ENCODE results near the gene MLLT10. TPM values are rescaled to one million over a fixed set of nuclear protein-coding genes. Genes with fewer than 3 reads are reported as not detected.

MLLT10 gene
- total RNA-seq, 1 experiment from 2014 or later: 72.3 TPM

DNA sequence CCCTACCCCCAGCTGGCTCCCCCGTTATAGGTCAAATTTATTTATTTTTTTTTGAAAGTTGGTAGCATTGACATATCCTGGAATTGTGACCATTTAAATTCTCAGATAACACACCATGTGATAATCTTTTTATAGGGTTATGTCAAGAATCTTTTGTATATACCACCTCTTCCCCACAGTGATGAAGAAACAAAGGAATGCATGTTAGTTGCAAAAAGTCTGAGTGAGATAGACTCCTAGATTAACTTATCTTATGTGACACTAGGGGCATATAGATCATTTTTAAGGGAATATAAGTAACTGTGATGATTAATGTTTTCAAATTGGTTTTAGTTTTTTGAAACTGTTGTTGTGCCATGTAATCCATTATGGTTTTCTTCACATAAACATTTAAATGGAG, 68.3 kb downstream of the MLLT10 start:
- H3K14ac ChIP-seq (ENCODE audit: insufficient read depth, low read length): no peak overlapping the region
- H2AFZ ChIP-seq (ENCODE audit: low read length): no peak overlapping the region
- no peak overlapping the region for H2BK5ac ChIP-seq (ENCODE audit: insufficient read length, low read length)
- peak overlapping the region in 2 of 3 experiments; percentile 38 to 46; a peak in 2 of 7 replicates for H3K27ac Mint-ChIP-seq
- no CpG with 5 or more reads among the region's 1 CpG for WGBS (ENCODE audit: extremely low coverage, insufficient read length, low lambda C conversion rate)
- no peaks in the 10 kb centered on the region for H3K27me3 Mint-ChIP-seq (ENCODE audit: low read depth)
- H2AK5ac ChIP-seq (ENCODE audit: insufficient read length, low read length): no peak overlapping the region
- H3K56ac ChIP-seq (ENCODE audit: insufficient read length, low read depth, low read length): no peak overlapping the region
- no peak for TF ChIP-seq CTCF (conservative IDR thresholded peaks at IDR 0.05)
- H3K4me2 ChIP-seq (ENCODE audit: insufficient read depth, insufficient read length, low read length): no peak overlapping the region
- H3K9me3 Mint-ChIP-seq: no peaks in the 10 kb centered on the region
- no peak overlapping the region for H2BK12ac ChIP-seq (ENCODE audit: insufficient read length, low read depth, low read length)
- no peaks in the 10 kb centered on the region for H4K20me1 ChIP-seq (ENCODE audit: control insufficient read depth, insufficient read depth, insufficient read length)
- H3K27ac ChIP-seq (ENCODE audit: insufficient read length, low read depth, low read length): no peak overlapping the region
- no peak overlapping the region for H3K4ac ChIP-seq (ENCODE audit: low read depth, low read length)
- no peak for DNase-seq
- H3K4me1 ChIP-seq (ENCODE audit: insufficient read depth, low read length): no peaks in the 10 kb centered on the region
- H2BK20ac ChIP-seq (ENCODE audit: low read depth, low read length, poor library complexity, severe bottlenecking): no peak overlapping the region
- H3K9ac ChIP-seq (ENCODE audit: extremely low read depth, insufficient read length, low read length): no peak overlapping the region
- H4K5ac ChIP-seq (ENCODE audit: insufficient read length, low read depth, low read length): no peak overlapping the region
- H3K4me1 Mint-ChIP-seq: peaks cover 4 to 10% of the 10 kb centered on the region in 2 experiments; a peak in 2 of 4 replicates
- H3K79me1 ChIP-seq (ENCODE audit: insufficient read depth, low read depth, low read length, poor library complexity, severe bottlenecking): no peaks in the 10 kb centered on the region
- no peak overlapping the region for H2BK120ac ChIP-seq (ENCODE audit: low read depth, low read length, poor library complexity, severe bottlenecking)
- no peak overlapping the region for H3K18ac ChIP-seq (ENCODE audit: insufficient read length, low read depth, low read length)
- H3K79me2 ChIP-seq (ENCODE audit: insufficient read depth, low read length): no peaks in the 10 kb centered on the region; the same call in 1 of the 2 replicates
- no peaks in the 10 kb centered on the region for H3K9me3 ChIP-seq (ENCODE audit: control insufficient read depth, low read depth, low read length)
- H3K23me2 ChIP-seq (ENCODE audit: insufficient read length, low read depth, low read length, poor library complexity, severe bottlenecking): no peaks in the 10 kb centered on the region
- no peak overlapping the region for H3T11ph ChIP-seq (ENCODE audit: low read length)
- H2BK15ac ChIP-seq (ENCODE audit: low read depth, low read length): no peak overlapping the region
- H3K4me3 Mint-ChIP-seq: no peak overlapping the region
- H4K8ac ChIP-seq (replicated peaks; ENCODE audit: insufficient read length, low read depth, low read length): no peak overlapping the region
- no peak overlapping the region for H4K91ac ChIP-seq (ENCODE audit: insufficient read length, low read depth, low read length)
- H3K27me3 ChIP-seq (ENCODE audit: insufficient read depth, low read length): no peaks in the 10 kb centered on the region
- H3K36me3 Mint-ChIP-seq (ENCODE audit: insufficient read depth in 1 of 3, low read depth in 3 of 3): peaks cover 17 to 46% (median 27%) of the 10 kb centered on the region in 3 experiments
- no peak overlapping the region for H3K23ac ChIP-seq (ENCODE audit: insufficient read length, low read depth, low read length)
